NCI-H187 treated with DMSO at 0.1 percent for 48 hours (cell line): ENCODE results near the gene CCDC33.
A peak's percentile ranks its signal among the peaks of the same experiment; 100 is the strongest.

Experiments
- DNase-seq: peaks from one replicate; lab custom pipeline; 2025; lab: John Stamatoyannopoulos, UW

Gene CCDC33

GRCh38 chr15:74364936-74365597, 128.9 kb downstream of the CCDC33 start:
- no peak for DNase-seq

GRCh38 chr15:74365598-74366445, 129.7 kb downstream of the CCDC33 start:
- DNase-seq = no peak

- no peak for DNase-seq
These were observed 131.2 kb downstream of the CCDC33 start, which contains the start of gene CYP11A1 for GRCh38 chr15:74367296-74367854. Gene CYP11A1 (minus strand): TSS chr15:74367646. CDS start chr15:74367585, 61 bp downstream.

GRCh38 chr15:74368121-74368520, 132.0 kb downstream of the CCDC33 start:
- no peak for DNase-seq

GRCh38 chr15:74369084-74369745, 133.1 kb downstream of the CCDC33 start:
- no peak for DNase-seq

GRCh38 chr15:74369756-74370155, 133.6 kb downstream of the CCDC33 start:
- DNase-seq = no peak

GRCh38 chr15:74370471-74370870, 134.3 kb downstream of the CCDC33 start:
- DNase-seq = no peak

- no peak for DNase-seq
These were observed 137.0 kb downstream of the CCDC33 start for GRCh38 chr15:74373056-74373650.

- peak; percentile 71 for DNase-seq
These were observed 137.9 kb downstream of the CCDC33 start for GRCh38 chr15:74373731-74374647.

- no peak for DNase-seq
These were observed 138.6 kb downstream of the CCDC33 start for GRCh38 chr15:74374648-74375302.

- DNase-seq = peak; percentile 13
These were observed 139.2 kb downstream of the CCDC33 start for GRCh38 chr15:74375303-74375693.

- DNase-seq = no peak
These were observed 140.1 kb downstream of the CCDC33 start for GRCh38 chr15:74376226-74376625.

GRCh38 chr15:74376825-74377581, 140.9 kb downstream of the CCDC33 start:
- DNase-seq = no peak

GRCh38 chr15:74377831-74378766, 142.0 kb downstream of the CCDC33 start:
- DNase-seq = no peak

- no peak for DNase-seq
These were observed 142.7 kb downstream of the CCDC33 start for GRCh38 chr15:74378848-74379247.

GRCh38 chr15:74380361-74381189, 144.4 kb downstream of the CCDC33 start:
- DNase-seq = no peak

GRCh38 chr15:74381190-74381453, 145.0 kb downstream of the CCDC33 start:
- DNase-seq = no peak

GRCh38 chr15:74381481-74381880, 145.4 kb downstream of the CCDC33 start:
- no peak for DNase-seq
